Breast epithelium (tissue), 4 donors: ENCODE measurements around the gene SLX4IP. TPM values are rescaled to one million over a fixed set of nuclear protein-coding genes. Genes with fewer than 3 reads are reported as not detected.
"Not testable (repeated sequence)": the region's sequence is repeated elsewhere in the genome, so short reads cannot be mapped to it uniquely, and the experiment has no call there.

Source experiments
- DNase-seq, 2 donors: peaks; one replicate each; pipeline ENCODE4 v3.0.0-alpha.2; 2019; ENCODE audit warnings: low spot score in 2 of 2
- H3K27ac ChIP-seq, 2 donors: fragments of 200-600 bp; sonication (generic) in 1 of 2; one replicate each; pipeline ENCODE4 v1.5.1; 2016 to 2019; ENCODE audit warnings: mild to moderate bottlenecking in 1 of 2
- H3K27me3 ChIP-seq, 2 donors: fragments of 200-600 bp; sonication (generic) in 1 of 2; one replicate each; pipeline versions ENCODE4 v1.5.1 to v1.6.0; 2017 to 2019; ENCODE audit warnings: control low read depth in 1 of 2, mild to moderate bottlenecking in 1 of 2
- H3K36me3 ChIP-seq: fragments of 200-600 bp; one replicate; pipeline ENCODE4 v1.5.1; 2019
- H3K4me1 ChIP-seq, 2 donors: fragments of 200-600 bp; sonication (generic); one replicate each; pipeline ENCODE4 v1.5.1; 2016 to 2019; ENCODE audit warnings: control low read depth in 1 of 2
- H3K4me3 ChIP-seq, 3 donors: fragments of 200-600 bp; sonication (generic); 1 replicate in 2 of 3; 2 replicates in 1 of 3; pipeline ENCODE4 v1.5.1; 2016 to 2019; ENCODE audit warnings: mild to moderate bottlenecking in 3 of 3, moderate library complexity in 2 of 3
- H3K9me3 ChIP-seq, 2 donors: fragments of 200-600 bp; sonication (generic) in 1 of 2; one replicate each; pipeline ENCODE4 v1.5.1; 2016 to 2019; ENCODE audit warnings: control low read depth in 1 of 2
- CTCF ChIP-seq, 3 donors: fragments of 450-650 bp; IDR thresholded peaks; one replicate each; pipeline ENCODE4 v1.5.1; 2016 to 2017; ENCODE audit warnings: antibody characterized with exemption in 3 of 3, mild to moderate bottlenecking in 3 of 3, moderate library complexity in 3 of 3
- POLR2A ChIP-seq: fragments of 450-650 bp; IDR thresholded peaks from one replicate; pipeline ENCODE4 v1.6.1; 2016; ENCODE audit warnings: antibody characterized with exemption, mild to moderate bottlenecking, moderate library complexity
- POLR2AphosphoS5 ChIP-seq, 3 donors: sonication (generic); formaldehyde crosslinking; IDR thresholded peaks; one replicate each; pipeline ENCODE4 v1.6.1; 2017; ENCODE audit warnings: antibody characterized with exemption in 3 of 3
- intact Hi-C: fragments of 100-400 bp; cut with DNase I; formaldehyde crosslinking; loops from one replicate; pipeline ENCODE4 v1.15.1; 2023; ENCODE audit warnings: low total_unique reads
- total RNA-seq, 3 donors: library from RNA; depleted of rRNA; stranded (reverse); fragments of >200 nt; gene quantifications; one replicate each; pipeline ENCODE4 v1.1.0, GENCODE V29; 2016

Gene SLX4IP
- total RNA-seq, 3 donors from 2014 or later: 4.2 to 6.9 (median 5.9) TPM

- H3K36me3 ChIP-seq: no peaks in the 10 kb centered on the region
- no peaks in the 10 kb centered on the region for H3K4me1 ChIP-seq
- intact Hi-C loops: no loop called here
- no peaks in the 10 kb centered on the region for H3K27me3 ChIP-seq
- no peak overlapping the region for H3K4me3 ChIP-seq
- no peaks in the 10 kb centered on the region for H3K9me3 ChIP-seq
- TF ChIP-seq POLR2A: no peak
- TF ChIP-seq CTCF (IDR thresholded peaks at IDR 0.05): no peak
- no peak for TF ChIP-seq POLR2AphosphoS5 (IDR thresholded peaks at IDR 0.05)
- DNase-seq: no peak
- no peak overlapping the region for H3K27ac ChIP-seq
Measured at GRCh38 chr20:10585308-10585707, 150.2 kb downstream of the SLX4IP start.

GRCh38 chr20:10586296-10586695 is 151.2 kb downstream of the SLX4IP start:
- no peaks in the 10 kb centered on the region for H3K4me1 ChIP-seq
- intact Hi-C loops: no loop called here
- H3K4me3 ChIP-seq: no peak overlapping the region
- TF ChIP-seq POLR2A (no peak), POLR2AphosphoS5 (IDR thresholded peaks at IDR 0.05) (no peak), CTCF (IDR thresholded peaks at IDR 0.05) (no peak)
- DNase-seq: no peak
- H3K27ac ChIP-seq: no peak overlapping the region
- no peaks in the 10 kb centered on the region for H3K36me3 ChIP-seq
- H3K27me3 ChIP-seq: no peaks in the 10 kb centered on the region
- H3K9me3 ChIP-seq: no peaks in the 10 kb centered on the region

- H3K27ac ChIP-seq: peak overlapping the region in 1 of 2 donors; percentile 21
- H3K4me3 ChIP-seq, H3K9me3 ChIP-seq, intact Hi-C loops, H3K27me3 ChIP-seq, H3K36me3 ChIP-seq, DNase-seq, H3K4me1 ChIP-seq: not testable (repeated sequence)
Measured at GRCh38 chr20:10590446-10590845, 155.3 kb downstream of the SLX4IP start.

GRCh38 chr20:10590950-10591671 is 156.0 kb downstream of the SLX4IP start:
- Histone ChIP-seq H3K9me3 (no peaks in the 10 kb centered on the region), H3K36me3 (no peaks in the 10 kb centered on the region), H3K27ac (peak overlapping the region; percentile 13 to 21), H3K27me3 (no peaks in the 10 kb centered on the region), H3K4me1 (no peaks in the 10 kb centered on the region), H3K4me3 (no peak overlapping the region)
- intact Hi-C loops: no loop called here
- TF ChIP-seq CTCF (IDR thresholded peaks at IDR 0.05) (no peak), POLR2A (no peak), POLR2AphosphoS5 (IDR thresholded peaks at IDR 0.05) (no peak)
- DNase-seq: no peak

GRCh38 chr20:10591946-10592521 is 156.9 kb downstream of the SLX4IP start:
- Histone ChIP-seq H3K27me3 (no peaks in the 10 kb centered on the region), H3K36me3 (no peaks in the 10 kb centered on the region), H3K4me1 (no peaks in the 10 kb centered on the region), H3K9me3 (no peaks in the 10 kb centered on the region), H3K27ac (peak overlapping the region in 1 of 2 donors; percentile 13), H3K4me3 (no peak overlapping the region)
- TF ChIP-seq POLR2AphosphoS5 (IDR thresholded peaks at IDR 0.05) (no peak), POLR2A (no peak), CTCF (IDR thresholded peaks at IDR 0.05) (no peak)
- intact Hi-C loops: no loop called here
- DNase-seq: no peak
